Suprapubic skin (tissue), 4 donors: ENCODE data around the gene FRMD4B. TPM values are rescaled to one million over a fixed set of nuclear protein-coding genes. Genes with fewer than 3 reads are reported as not detected.

ENCODE experiments used
- DNase-seq, 2 donors: peaks; one replicate each; pipeline ENCODE4 v3.0.0-alpha.2; 2019; ENCODE audit warnings: low spot score in 2 of 2
- H3K27ac ChIP-seq: fragments of 200-600 bp; sonication (generic); one replicate; pipeline ENCODE4 v1.5.1; 2019
- H3K27me3 ChIP-seq: fragments of 200-600 bp; sonication (generic); one replicate; pipeline ENCODE4 v1.5.1; 2019
- H3K36me3 ChIP-seq: fragments of 200-600 bp; sonication (generic); one replicate; pipeline ENCODE4 v1.5.1; 2019
- H3K4me1 ChIP-seq: fragments of 200-600 bp; sonication (generic); one replicate; pipeline ENCODE4 v1.5.1; 2019
- H3K4me3 ChIP-seq: fragments of 200-600 bp; sonication (generic); one replicate; pipeline ENCODE4 v1.5.1; 2019; ENCODE audit warnings: mild to moderate bottlenecking
- H3K9me3 ChIP-seq: fragments of 200-600 bp; sonication (generic); one replicate; pipeline ENCODE4 v1.5.1; 2019
- CTCF ChIP-seq, 2 donors: fragments of 200-600 bp in 1 of 2; fragments of 450-650 bp in 1 of 2; sonication (generic) in 1 of 2; IDR thresholded peaks; one replicate each; pipeline ENCODE4 v1.5.1; 2016 to 2019; ENCODE audit warnings: antibody characterized with exemption in 2 of 2, mild to moderate bottlenecking in 1 of 2, moderate library complexity in 1 of 2
- EP300 ChIP-seq: sonication (generic); formaldehyde crosslinking; IDR thresholded peaks from one replicate; pipeline ENCODE4 v1.6.1; 2017; ENCODE audit warnings: antibody characterized with exemption
- POLR2A ChIP-seq, 2 donors: fragments of 450-650 bp; IDR thresholded peaks; one replicate each; pipeline ENCODE4 v1.6.1; 2017; ENCODE audit warnings: antibody characterized with exemption in 2 of 2, mild to moderate bottlenecking in 2 of 2, moderate library complexity in 2 of 2
- POLR2AphosphoS5 ChIP-seq, 3 donors: sonication (generic); formaldehyde crosslinking; IDR thresholded peaks; one replicate each; pipeline ENCODE4 v1.6.1; 2017; ENCODE audit warnings: antibody characterized with exemption in 3 of 3
- whole genome bisulfite sequencing: methylation state at CpG from one replicate; pipeline ENCODE4 v1.1.5; 2018; 5-methylcytosine and 5-hydroxymethylcytosine counted together
- total RNA-seq, 4 donors: library from RNA; depleted of rRNA; stranded (reverse); fragments of >200 nt; gene quantifications; one replicate each; pipeline ENCODE4 v1.1.0, GENCODE V29; 2016

FRMD4B gene
- total RNA-seq = 10 to 100 TPM; 53.8 to 75.3 (median 67.8) TPM

- WGBS = 2% methylated on average over 10 of the region's 65 CpGs
- Histone ChIP-seq H3K27ac (peak within 1 kb of the TSS; percentile 62), H3K27me3 (peaks cover 19% of the 10 kb centered on the region), H3K36me3 (no peaks in the 10 kb centered on the region), H3K4me1 (peaks cover 27% of the 10 kb centered on the region), H3K9me3 (no peaks in the 10 kb centered on the region), H3K4me3 (peak within 1 kb of the TSS; percentile 72)
- TF ChIP-seq CTCF (IDR thresholded peaks at IDR 0.05) (no peak), POLR2AphosphoS5 (IDR thresholded peaks at IDR 0.05) (no peak), EP300 (no peak), POLR2A (IDR thresholded peaks at IDR 0.05) (no peak)
- peak; percentile 79 to 82 for DNase-seq
Observed at GRCh38 chr3:69385723-69386555, at the start of gene FRMD4B. Gene FRMD4B, minus strand, starts transcription at chr3:69386088. Its CDS starts 99 bp downstream, at chr3:69385989.

GRCh38 chr3:69433969-69434325 lies 48.1 kb upstream of the FRMD4B start:
- 66% methylated on average over 4 of the region's 4 CpGs for WGBS
- no peak overlapping the region for H3K27ac ChIP-seq
- no peaks in the 10 kb centered on the region for H3K4me1 ChIP-seq
- no peaks in the 10 kb centered on the region for H3K36me3 ChIP-seq
- H3K27me3 ChIP-seq = no peaks in the 10 kb centered on the region
- no peaks in the 10 kb centered on the region for H3K9me3 ChIP-seq
- no peak for TF ChIP-seq POLR2AphosphoS5 (IDR thresholded peaks at IDR 0.05)
- no peak for TF ChIP-seq CTCF (IDR thresholded peaks at IDR 0.05)
- TF ChIP-seq POLR2A (IDR thresholded peaks at IDR 0.05) = no peak
- TF ChIP-seq EP300 = no peak
- DNase-seq = no peak
- no peak overlapping the region for H3K4me3 ChIP-seq

GRCh38 chr3:69433121-69433968 lies 47.5 kb upstream of the FRMD4B start:
- DNase-seq = no peak
- TF ChIP-seq EP300 (no peak), POLR2A (IDR thresholded peaks at IDR 0.05) (no peak), CTCF (IDR thresholded peaks at IDR 0.05) (no peak), POLR2AphosphoS5 (IDR thresholded peaks at IDR 0.05) (no peak)
- no peaks in the 10 kb centered on the region for H3K27me3 ChIP-seq
- no peaks in the 10 kb centered on the region for H3K4me1 ChIP-seq
- H3K36me3 ChIP-seq = no peaks in the 10 kb centered on the region
- no peaks in the 10 kb centered on the region for H3K9me3 ChIP-seq
- H3K27ac ChIP-seq = no peak overlapping the region
- no peak overlapping the region for H3K4me3 ChIP-seq
- 79% methylated on average over 6 of the region's 6 CpGs for WGBS

- H3K4me3 ChIP-seq = no peak overlapping the region
- DNase-seq = no peak
- H3K36me3 ChIP-seq = no peaks in the 10 kb centered on the region
- TF ChIP-seq EP300 (no peak), POLR2A (IDR thresholded peaks at IDR 0.05) (no peak), POLR2AphosphoS5 (IDR thresholded peaks at IDR 0.05) (no peak), CTCF (IDR thresholded peaks at IDR 0.05) (no peak)
- whole genome bisulfite sequencing = 95% methylated on average over 1 of the region's 1 CpG
- no peaks in the 10 kb centered on the region for H3K27me3 ChIP-seq
- no peak overlapping the region for H3K27ac ChIP-seq
- H3K4me1 ChIP-seq = no peaks in the 10 kb centered on the region
- H3K9me3 ChIP-seq = no peaks in the 10 kb centered on the region
Observed at GRCh38 chr3:69428657-69429255, 42.9 kb upstream of the FRMD4B start.

- H3K27me3 ChIP-seq = no peaks in the 10 kb centered on the region
- no peak overlapping the region for H3K4me3 ChIP-seq
- TF ChIP-seq POLR2AphosphoS5 (IDR thresholded peaks at IDR 0.05) (no peak), EP300 (no peak), POLR2A (IDR thresholded peaks at IDR 0.05) (no peak), CTCF (IDR thresholded peaks at IDR 0.05) (no peak)
- no peak overlapping the region for H3K27ac ChIP-seq
- H3K36me3 ChIP-seq = no peaks in the 10 kb centered on the region
- H3K9me3 ChIP-seq = no peaks in the 10 kb centered on the region
- H3K4me1 ChIP-seq = no peaks in the 10 kb centered on the region
- DNase-seq = no peak
Observed at GRCh38 chr3:69426967-69427304, 41.0 kb upstream of the FRMD4B start.
